A673 (cell line): ENCODE measurements around the gene HAVCR2. TPM values are rescaled to one million over a fixed set of nuclear protein-coding genes. Genes with fewer than 3 reads are reported as not detected.

ENCODE experiments used
- BruUV-seq: library from RNA; stranded (reverse); fragments of 400-500 nt; replicated peaks from 2 replicates; lab custom pipeline; 2021; lab: Mats Ljungman, UMichigan
- CTCF ChIA-PET: fragments of 300-600 bp; sonication (Branson Sonifier 250); formaldehyde crosslinking; loops from one replicate; lab custom pipeline; 2022; ENCODE audit warnings: antibody characterized with exemption; lab: Charles Lee
- POLR2A ChIA-PET: fragments of 300-600 bp; sonication (Branson Sonifier 250); formaldehyde crosslinking; loops from one replicate; lab custom pipeline; 2022; ENCODE audit warnings: antibody characterized with exemption; ENCODE audit not compliant: low non-redundant PET; lab: Charles Lee
- DNase-seq: peaks from one replicate; pipeline ENCODE4 v3.0.0-alpha.2; 2015; ENCODE audit warnings: low spot score
- H3K27ac ChIP-seq: fragments of 200-600 bp; sonication (generic); 2 replicates; pipeline ENCODE4 v1.5.1; 2016; ENCODE audit warnings: mixed run types, low read depth, mild to moderate bottlenecking, mixed read lengths, antibody characterized with exemption, low read length; ENCODE audit not compliant: poor library complexity, severe bottlenecking
- H3K27me3 ChIP-seq: fragments of 200-600 bp; sonication (generic); replicated peaks from 2 replicates; pipeline ENCODE4 v1.6.1; 2017; ENCODE audit warnings: mixed run types, low read depth, mild to moderate bottlenecking, mixed read lengths, antibody characterized with exemption, low read length; ENCODE audit not compliant: insufficient read depth, poor library complexity
- H3K36me3 ChIP-seq: fragments of 200-600 bp; sonication (generic); 2 replicates; pipeline ENCODE4 v1.6.1; 2016; ENCODE audit warnings: mixed run types, mild to moderate bottlenecking, mixed read lengths, antibody characterized with exemption, low read length; ENCODE audit not compliant: insufficient read depth, poor library complexity, severe bottlenecking
- H3K4me1 ChIP-seq: fragments of 200-600 bp; sonication (generic); 2 replicates; pipeline ENCODE4 v1.6.1; 2017; ENCODE audit warnings: mixed run types, mild to moderate bottlenecking, mixed read lengths, antibody characterized with exemption, low read length; ENCODE audit not compliant: insufficient read depth, poor library complexity, severe bottlenecking
- H3K4me3 ChIP-seq: fragments of 200-600 bp; sonication (generic); 2 replicates; pipeline ENCODE4 v1.5.1; 2016; ENCODE audit warnings: low read depth, mixed run types, mild to moderate bottlenecking, mixed read lengths, low read length; ENCODE audit not compliant: poor library complexity, severe bottlenecking
- H3K9me3 ChIP-seq: fragments of 200-600 bp; sonication (generic); 2 replicates; pipeline ENCODE4 v1.6.1; 2016; ENCODE audit warnings: mixed run types, low read depth, mild to moderate bottlenecking, mixed read lengths, antibody characterized with exemption, low read length; ENCODE audit not compliant: poor library complexity, severe bottlenecking
- CTCF ChIP-seq: fragments of 300-800, 200-600 bp; sonication (generic); conservative IDR thresholded peaks from 2 replicates; pipeline ENCODE4 v1.5.1; 2017; ENCODE audit warnings: low read depth, mild to moderate bottlenecking, antibody characterized with exemption, low read length, moderate library complexity, mixed read lengths
- EZH2 ChIP-seq: fragments of 200-600 bp; sonication (generic); IDR thresholded peaks from 2 replicates; pipeline ENCODE4 v1.6.1; 2017; ENCODE audit warnings: borderline replicate concordance, low read depth, mild to moderate bottlenecking, mixed read lengths, antibody characterized with exemption, low read length; ENCODE audit not compliant: poor library complexity, severe bottlenecking
- intact Hi-C: fragments of 100-400 bp; cut with micrococcal nuclease; formaldehyde crosslinking; loops from one replicate; pipeline ENCODE4 v1.10.0; 2022; ENCODE audit not compliant: unreplicated experiment
- total RNA-seq: library from RNA; stranded (reverse); gene quantifications from 2 replicates; pipeline ENCODE4 v1.2.3, GENCODE V29; 2021

HAVCR2 gene
- total RNA-seq, 1 experiment from 2014 or later, result 0.19 TPM

- Histone ChIP-seq H3K4me1 (no peaks in the 10 kb centered on the region), H3K27me3 (peaks cover 2% of the 10 kb centered on the region), H3K4me3 (no peak overlapping the region), H3K9me3 (no peaks in the 10 kb centered on the region), H3K36me3 (no peaks in the 10 kb centered on the region), H3K27ac (no peak overlapping the region)
- CTCF ChIA-PET, result no interaction called here
- intact Hi-C loops, result no loop called here
- POLR2A ChIA-PET, result no interaction called here
- no TSS peak for BruUV-seq
- TF ChIP-seq CTCF (no peak), EZH2 (no peak)
- no peak for DNase-seq
Observed at GRCh38 chr5:157046041-157046440, 62.8 kb downstream of the HAVCR2 start.

GRCh38 chr5:157045601-157046000 lies 63.2 kb downstream of the HAVCR2 start:
- intact Hi-C loops, result no loop called here
- POLR2A ChIA-PET, result no interaction called here
- BruUV-seq, result no TSS peak

GRCh38 chr5:157038568-157039187 lies 70.2 kb downstream of the HAVCR2 start:
- Histone ChIP-seq H3K27me3 (no peaks in the 10 kb centered on the region), H3K4me1 (no peaks in the 10 kb centered on the region), H3K4me3 (no peak overlapping the region), H3K27ac (no peak overlapping the region), H3K36me3 (no peaks in the 10 kb centered on the region), H3K9me3 (no peaks in the 10 kb centered on the region)
- intact Hi-C loops, result no loop called here
- CTCF ChIA-PET, result no interaction called here
- POLR2A ChIA-PET, result no interaction called here
- no peak for TF ChIP-seq EZH2
- no peak for TF ChIP-seq CTCF
- no peak for DNase-seq
- no TSS peak for BruUV-seq

More at GRCh38 chr5:157045601-157046000, 63.2 kb downstream of the HAVCR2 start:
- Histone ChIP-seq H3K4me3 (no peak overlapping the region), H3K27me3 (no peaks in the 10 kb centered on the region), H3K9me3 (no peaks in the 10 kb centered on the region), H3K4me1 (no peaks in the 10 kb centered on the region), H3K27ac (no peak overlapping the region), H3K36me3 (no peaks in the 10 kb centered on the region)
- CTCF ChIA-PET, result no interaction called here
- DNase-seq, result no peak
- TF ChIP-seq CTCF (no peak), EZH2 (no peak)

Other genes starting within 250 kb of the HAVCR2 start
- not detected in 2 replicates for gene TIMD4, start 145.8 kb downstream of the HAVCR2 start, total RNA-seq
- gene HAVCR1, start 49.9 kb downstream of the HAVCR2 start, total RNA-seq, result not detected in 2 replicates
- gene MED7, start 33.8 kb upstream of the HAVCR2 start, total RNA-seq, result 8.7 and 9.4 TPM in 2 replicates
- not detected in 2 replicates for gene GARIN3, start 57.2 kb upstream of the HAVCR2 start, total RNA-seq
- gene ITK, start 71.8 kb upstream of the HAVCR2 start, total RNA-seq, result not detected in 2 replicates
- 17.2 and 20.1 TPM in 2 replicates for gene CYFIP2, start 157.1 kb upstream of the HAVCR2 start, total RNA-seq